H1 (cell line): ENCODE results near the gene SULT2B1. TPM values are rescaled to one million over a fixed set of nuclear protein-coding genes. Genes with fewer than 3 reads are reported as not detected.

Source experiments
- CTCF ChIA-PET: fragments of 300-600 bp; sonication (Branson Sonifier 250); formaldehyde crosslinking; loops from one replicate; lab custom pipeline; 2021; ENCODE audit not compliant: partially characterized antibody; lab: Charles Lee
- POLR2A ChIA-PET: fragments of 300-600 bp; sonication (Branson Sonifier 250); formaldehyde crosslinking; loops from one replicate; lab custom pipeline; 2021; ENCODE audit warnings: inconsistent platforms; ENCODE audit not compliant: partially characterized antibody; lab: Charles Lee
- DNase-seq, 2 experiments: peaks; one replicate each; pipeline versions ENCODE4 v3.0.0 to v3.0.0-alpha.2; 2010 to 2022; ENCODE audit warnings: low spot score in 2 of 2, low read depth in 1 of 2, mixed read lengths in 1 of 2
- FAIRE-seq: peaks from 2 replicates; lab custom pipeline; 2011; peaks lifted over from hg19 to GRCh38; lab: Jason Lieb, UNC
- H2AFZ ChIP-seq: 2 replicates; pipeline ENCODE4 v1.8.1; 2012; ENCODE audit warnings: low read length, inconsistent platforms
- H2AK5ac ChIP-seq: 2 replicates; pipeline ENCODE4 v1.6.1; 2013; ENCODE audit warnings: low read depth, low read length
- H2BK120ac ChIP-seq: replicated peaks from 2 replicates; pipeline ENCODE3; 2013; ENCODE audit warnings: low read depth, low read length, inconsistent platforms
- H2BK12ac ChIP-seq: 2 replicates; pipeline ENCODE4 v1.6.1; 2013; ENCODE audit warnings: low read depth, low read length
- H2BK15ac ChIP-seq: 2 replicates; pipeline ENCODE4 v1.6.1; 2013; ENCODE audit warnings: low read length
- H2BK20ac ChIP-seq: 2 replicates; pipeline ENCODE4 v1.6.1; 2013; ENCODE audit warnings: low read length
- H2BK5ac ChIP-seq: 2 replicates; pipeline ENCODE4 v1.6.1; 2013; ENCODE audit warnings: low read depth, low read length
- H3K14ac ChIP-seq: 2 replicates; pipeline ENCODE4 v1.6.1; 2013; ENCODE audit warnings: inconsistent platforms; ENCODE audit not compliant: insufficient read length
- H3K18ac ChIP-seq: 2 replicates; pipeline ENCODE4 v1.6.1; 2013; ENCODE audit warnings: low read length; ENCODE audit errors: extremely low read depth
- H3K23ac ChIP-seq: 2 replicates; pipeline ENCODE4 v1.6.1; 2013; ENCODE audit warnings: inconsistent platforms; ENCODE audit not compliant: insufficient read length
- H3K23me2 ChIP-seq: 2 replicates; pipeline ENCODE4 v1.6.1; 2013; ENCODE audit warnings: low read depth, low read length
- H3K27ac ChIP-seq: 2 replicates; pipeline ENCODE4 v1.6.1; 2011; ENCODE audit warnings: low read depth, low read length, inconsistent platforms
- H3K27me3 ChIP-seq, 4 experiments: replicated peaks in 1 of 4; 1 replicate in 1 of 4; 2 replicates in 3 of 4; pipeline versions ENCODE4 v1.6.1 to v1.8.1; 2011 to 2013; ENCODE audit warnings: low read length in 3 of 4, mild to moderate bottlenecking in 3 of 4, inconsistent platforms in 2 of 4, mixed read lengths in 2 of 4, moderate library complexity in 1 of 4; ENCODE audit not compliant: control insufficient read depth in 3 of 4, insufficient read depth in 3 of 4; ENCODE audit errors: extremely low read depth in 1 of 4
- H3K36me3 ChIP-seq, 4 experiments: 2 replicates each; pipeline versions ENCODE4 v1.6.1 to v1.8.1; 2011 to 2013; ENCODE audit warnings: mild to moderate bottlenecking in 4 of 4, low read length in 3 of 4, moderate library complexity in 2 of 4, control low read depth in 1 of 4, inconsistent platforms in 1 of 4; ENCODE audit not compliant: insufficient read depth in 4 of 4, control insufficient read depth in 2 of 4
- H3K4ac ChIP-seq: replicated peaks from 2 replicates; pipeline ENCODE3; 2013; ENCODE audit warnings: low read length, low read depth, mixed read lengths, inconsistent platforms; ENCODE audit not compliant: insufficient read length
- H3K4me1 ChIP-seq, 4 experiments: replicated peaks in 1 of 4; 1 replicate in 1 of 4; 2 replicates in 3 of 4; pipeline versions ENCODE4 v1.6.1 to v1.8.1; 2011 to 2013; ENCODE audit warnings: low read length in 3 of 4, inconsistent platforms in 2 of 4, mixed read lengths in 1 of 4; ENCODE audit not compliant: insufficient read depth in 4 of 4, control insufficient read depth in 3 of 4
- H3K4me2 ChIP-seq, 2 experiments: 2 replicates each; pipeline versions ENCODE4 v1.6.1 to v1.8.1; 2011 to 2013; ENCODE audit warnings: low read depth in 2 of 2, low read length in 2 of 2, control low read depth in 1 of 2, inconsistent platforms in 1 of 2, mild to moderate bottlenecking in 1 of 2; ENCODE audit not compliant: insufficient read depth in 1 of 2
- H3K4me3 ChIP-seq, 4 experiments: fragments of 200-600, 300-600 bp in 1 of 4; sonication (generic), shearing (Covaris generic), sonication (Bioruptor Twin) in 1 of 4; 2 replicates each; pipeline versions ENCODE4 v1.5.1 to v1.8.1; 2011 to 2016; ENCODE audit warnings: low read length in 4 of 4, low read depth in 3 of 4, control low read depth in 2 of 4, inconsistent platforms in 2 of 4, mild to moderate bottlenecking in 2 of 4, mixed read lengths in 1 of 4, moderate library complexity in 1 of 4; ENCODE audit not compliant: insufficient read depth in 2 of 4; ENCODE audit errors: extremely low read depth in 1 of 4
- H3K56ac ChIP-seq: replicated peaks from 2 replicates; pipeline ENCODE3; 2013; ENCODE audit warnings: low read depth, mild to moderate bottlenecking, mixed read lengths, low read length, inconsistent platforms; ENCODE audit not compliant: insufficient read length
- H3K79me1 ChIP-seq: 2 replicates; pipeline ENCODE4 v1.6.1; 2013; ENCODE audit warnings: low read depth, low read length, control low read depth
- H3K79me2 ChIP-seq, 2 experiments: 2 replicates each; pipeline versions ENCODE4 v1.6.1 to v1.8.1; 2012 to 2013; ENCODE audit warnings: low read length in 2 of 2, mild to moderate bottlenecking in 2 of 2, inconsistent platforms in 1 of 2; ENCODE audit not compliant: insufficient read depth in 2 of 2, control insufficient read depth in 1 of 2
- H3K9ac ChIP-seq, 4 experiments: replicated peaks in 1 of 4; 1 replicate in 1 of 4; 2 replicates in 3 of 4; pipeline versions ENCODE4 v1.6.1 to v1.8.1; 2011 to 2013; ENCODE audit warnings: low read depth in 3 of 4, low read length in 3 of 4, control low read depth in 2 of 4, mild to moderate bottlenecking in 2 of 4, moderate library complexity in 2 of 4, inconsistent platforms in 1 of 4; ENCODE audit errors: extremely low read depth in 1 of 4
- H3K9me3 ChIP-seq, 2 experiments: 2 replicates each; pipeline versions ENCODE4 v1.6.1 to v1.8.1; 2012 to 2013; ENCODE audit warnings: mild to moderate bottlenecking in 2 of 2, moderate library complexity in 2 of 2, control low read depth in 1 of 2, inconsistent platforms in 1 of 2, low read depth in 1 of 2, low read length in 1 of 2, mixed read lengths in 1 of 2; ENCODE audit not compliant: insufficient read depth in 2 of 2
- H4K20me1 ChIP-seq, 2 experiments: replicated peaks in 1 of 2; 2 replicates each; pipeline versions ENCODE3 to v1.8.1; 2011 to 2013; ENCODE audit warnings: inconsistent platforms in 2 of 2, low read length in 2 of 2, mild to moderate bottlenecking in 1 of 2; ENCODE audit not compliant: insufficient read depth in 2 of 2, control insufficient read depth in 1 of 2
- H4K5ac ChIP-seq: 2 replicates; pipeline ENCODE4 v1.6.1; 2013; ENCODE audit warnings: low read length, low read depth, mixed read lengths, inconsistent platforms; ENCODE audit not compliant: insufficient read length
- H4K8ac ChIP-seq: 2 replicates; pipeline ENCODE4 v1.8.0; 2013; ENCODE audit warnings: mild to moderate bottlenecking, moderate library complexity, low read length, inconsistent platforms; ENCODE audit not compliant: insufficient read depth; ENCODE audit errors: extremely low read depth
- H4K91ac ChIP-seq: replicated peaks from 2 replicates; pipeline ENCODE3; 2013; ENCODE audit warnings: low read length, mixed read lengths, inconsistent platforms; ENCODE audit not compliant: insufficient read length
- ATF3 ChIP-seq: IDR thresholded peaks from 2 replicates; pipeline ENCODE4 v1.6.1; 2011; ENCODE audit warnings: low read depth, mild to moderate bottlenecking, low read length; ENCODE audit not compliant: insufficient read depth
- CBX5 ChIP-seq: fragments of 300-800, 300-1000 bp; sonication (generic); IDR thresholded peaks from 2 replicates; pipeline ENCODE4 v1.7.1; 2016; ENCODE audit warnings: antibody characterized with exemption, low read length, low read depth
- CBX8 ChIP-seq: fragments of 300-800, 300-1000 bp; sonication (generic); IDR thresholded peaks from 2 replicates; pipeline ENCODE4 v1.7.1; 2016; ENCODE audit warnings: low read depth, low read length, borderline replicate concordance
- CEBPB ChIP-seq: IDR thresholded peaks from 2 replicates; pipeline ENCODE4 v1.6.1; 2012; ENCODE audit warnings: low read depth, low read length
- CTCF ChIP-seq, 3 experiments: IDR thresholded peaks; 1 replicate in 2 of 3; 2 replicates in 1 of 3; pipeline versions ENCODE4 v1.5.1 to v1.6.1; 2011; ENCODE audit warnings: low read length in 3 of 3, mild to moderate bottlenecking in 3 of 3, inconsistent platforms in 2 of 3, low read depth in 1 of 3, moderate library complexity in 1 of 3; ENCODE audit not compliant: insufficient read depth in 1 of 3; ENCODE audit errors: control extremely low read depth in 1 of 3
- HDAC2 ChIP-seq, 2 experiments: fragments of 300-600 bp in 1 of 2; sonication (generic) in 1 of 2; IDR thresholded peaks; 2 replicates each; pipeline ENCODE4 v1.6.1; 2011 to 2012; ENCODE audit warnings: low read depth in 2 of 2, low read length in 2 of 2, mild to moderate bottlenecking in 2 of 2, moderate library complexity in 2 of 2, borderline replicate concordance in 1 of 2, inconsistent platforms in 1 of 2
- SRF ChIP-seq: IDR thresholded peaks from 2 replicates; pipeline ENCODE4 v1.6.1; 2011; ENCODE audit warnings: mild to moderate bottlenecking, low read depth, low read length, moderate library complexity
- WGBS, 2 experiments: shearing (Covaris generic) in 1 of 2; methylation state at CpG; one replicate each; pipeline versions ENCODE4 v1.1.6 to v1.1.7; 2013 to 2015; ENCODE audit warnings: low lambda C conversion rate in 2 of 2, mixed read lengths in 2 of 2, inconsistent platforms in 1 of 2, low coverage in 1 of 2, missing lambda C conversion rate in 1 of 2; ENCODE audit not compliant: insufficient replicate concordance in 2 of 2, insufficient coverage in 1 of 2, insufficient read length in 1 of 2; ENCODE audit errors: extremely low coverage in 1 of 2, missing lambda C conversion rate in 1 of 2; 5-methylcytosine and 5-hydroxymethylcytosine counted together
- polyA plus RNA-seq, 7 experiments: library from polyadenylated mRNA; depleted of rRNA in 3 of 7; stranded (reverse) in 5 of 7; unstranded in 2 of 7; fragments of >200 nt in 5 of 7; fragments of 200-250 nt in 2 of 7; gene quantifications; 1 replicate in 5 of 7; 2 replicates in 1 of 7; 4 replicates in 1 of 7; pipeline versions ENCODE4 v1.2.1 to v1.2.3, GENCODE V29; 2011 to 2013; ENCODE audit warnings: missing spikeins in 2 of 7, mixed read lengths in 2 of 7
- total RNA-seq: library from RNA; stranded (reverse); fragmentation: NEBNext Ultra II Directional; extraction: Animal tissue kit (Norgen Biotek cat#: 25700); gene quantifications from 2 replicates; pipeline ENCODE4 v1.2.1, GENCODE V29; 2021
- TF ChIP-seq, protein P1 (sequence below): IDR thresholded peaks from 2 replicates; pipeline ENCODE4 v1.6.1; 2012; ENCODE audit warnings: low read length, inconsistent platforms

SULT2B1 gene
- total and polyA plus RNA-seq, 2 of the 8 experiments (the other 6 are each of a cell fraction or from before 2014, with no cell fraction given) = 1.5 to 2.6 TPM

GRCh38 chr19:48595171-48595570 lies 43.2 kb downstream of the SULT2B1 start:
- Histone ChIP-seq H3K27me3 (0 out of 7 replicates have a peak, but pooled peaks cover 0 to 3% (median 0%) of the 10 kb centered on the region in 4 experiments), H3K23ac (no peak overlapping the region), H3K56ac (no peak overlapping the region), H3K9ac (no peak overlapping the region), H3K4me1 (no peaks in the 10 kb centered on the region), H3K4me2 (no peak overlapping the region), H4K20me1 (peaks cover 0 to 2% of the 10 kb centered on the region in 2 experiments), H4K5ac (no peak overlapping the region), H2BK12ac (no peak overlapping the region), H3K79me1 (no peaks in the 10 kb centered on the region), H2AK5ac (no peak overlapping the region), H3K18ac (no peak overlapping the region), H4K91ac (no peak overlapping the region), H2BK120ac (no peak overlapping the region), H2AFZ (no peak overlapping the region), H3K36me3 (no peaks in the 10 kb centered on the region), H3K27ac (no peak overlapping the region), H3K9me3 (no peaks in the 10 kb centered on the region), H2BK15ac (no peak overlapping the region), H2BK5ac (no peak overlapping the region), H3K14ac (no peak overlapping the region), H3K79me2 (no peaks in the 10 kb centered on the region), H4K8ac (no peak overlapping the region), H2BK20ac (no peak overlapping the region), H3K4me3 (no peak overlapping the region), H3K4ac (no peak overlapping the region), H3K23me2 (no peaks in the 10 kb centered on the region; the same call in 1 of the 2 replicates)
- FAIRE-seq = no peak
- no peak for DNase-seq
- WGBS, 2 experiments = 83% methylated on average over 9 of the region's 9 CpGs; no CpG with 5 or more reads in 1 of the 2 experiments
- ChIA-PET POLR2A (interaction anchor here (0.9 to 16.9 kb wide), 8 partner anchors 10 to 115 kb away, joined by 3 to 175 read pairs (median 5); partner anchors contain the start of genes FAM83E, RPL18, SPACA4 and SPHK2), CTCF (interaction anchor here (0.9 to 16.8 kb wide), 5 partner anchors 9 to 89 kb away, joined by 6 to 353 read pairs (median 16); partner anchors contain the start of gene SPACA4)
- no peak for TF ChIP-seq ATF3
- no peak for TF ChIP-seq CTCF (IDR thresholded peaks at IDR 0.05; ENCODE audit: control extremely low read depth in 1 of 3, insufficient read depth in 1 of 3, low read depth in 1 of 3, low read length in 3 of 3)
- no peak for TF ChIP-seq CEBPB
- TF ChIP-seq CBX8 = no peak
- no peak for TF ChIP-seq CBX5
- no peak for TF ChIP-seq HDAC2 (IDR thresholded peaks at IDR 0.05; ENCODE audit: borderline replicate concordance in 1 of 2, low read depth in 2 of 2, low read length in 2 of 2)
- no peak for TF ChIP-seq SRF
- TF ChIP-seq, protein P1, sequence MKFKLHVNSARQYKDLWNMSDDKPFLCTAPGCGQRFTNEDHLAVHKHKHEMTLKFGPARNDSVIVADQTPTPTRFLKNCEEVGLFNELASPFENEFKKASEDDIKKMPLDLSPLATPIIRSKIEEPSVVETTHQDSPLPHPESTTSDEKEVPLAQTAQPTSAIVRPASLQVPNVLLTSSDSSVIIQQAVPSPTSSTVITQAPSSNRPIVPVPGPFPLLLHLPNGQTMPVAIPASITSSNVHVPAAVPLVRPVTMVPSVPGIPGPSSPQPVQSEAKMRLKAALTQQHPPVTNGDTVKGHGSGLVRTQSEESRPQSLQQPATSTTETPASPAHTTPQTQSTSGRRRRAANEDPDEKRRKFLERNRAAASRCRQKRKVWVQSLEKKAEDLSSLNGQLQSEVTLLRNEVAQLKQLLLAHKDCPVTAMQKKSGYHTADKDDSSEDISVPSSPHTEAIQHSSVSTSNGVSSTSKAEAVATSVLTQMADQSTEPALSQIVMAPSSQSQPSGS = no peak
